ENCODE measurements around the gene RNF213. TPM values are rescaled to one million over a fixed set of nuclear protein-coding genes. Genes with fewer than 3 reads are reported as not detected.

RNF213 gene
- total and polyA plus RNA-seq, 2 of the 8 experiments (the other 6 are each of a cell fraction or from before 2014, with no cell fraction given), result 33.8 to 62.8 TPM

- TF ChIP-seq, protein P1, sequence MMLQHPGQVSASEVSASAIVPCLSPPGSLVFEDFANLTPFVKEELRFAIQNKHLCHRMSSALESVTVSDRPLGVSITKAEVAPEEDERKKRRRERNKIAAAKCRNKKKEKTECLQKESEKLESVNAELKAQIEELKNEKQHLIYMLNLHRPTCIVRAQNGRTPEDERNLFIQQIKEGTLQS (IDR thresholded peaks at IDR 0.05; ENCODE audit: insufficient read depth, low read depth, low read length), result no peak
These were observed 39.1 kb upstream of the RNF213 start (continued) for GRCh38 chr17:80221351-80222105.

Measured in H1 (cell line).